Mucosa of rectum (tissue), 2 donors: ENCODE results near the gene P2RY8.
"Not testable (repeated sequence)": the region's sequence is repeated elsewhere in the genome, so short reads cannot be mapped to it uniquely, and the experiment has no call there.

Source experiments
- H3K27ac ChIP-seq, 2 donors: one replicate each; pipeline ENCODE4 v1.7.0; 2013; ENCODE audit warnings: inconsistent platforms in 2 of 2, low read depth in 2 of 2, low read length in 2 of 2
- H3K27me3 ChIP-seq, 2 donors: one replicate each; pipeline ENCODE4 v1.7.0; 2013; ENCODE audit warnings: low read length in 2 of 2; ENCODE audit not compliant: control insufficient read depth in 2 of 2, insufficient read depth in 2 of 2
- H3K36me3 ChIP-seq, 2 donors: one replicate each; pipeline ENCODE4 v1.7.0; 2013; ENCODE audit warnings: low read length in 2 of 2; ENCODE audit not compliant: control insufficient read depth in 2 of 2, insufficient read depth in 2 of 2
- H3K4me1 ChIP-seq, 2 donors: one replicate each; pipeline ENCODE4 v1.7.0; 2013; ENCODE audit warnings: low read length in 2 of 2, mild to moderate bottlenecking in 1 of 2; ENCODE audit not compliant: control insufficient read depth in 2 of 2, insufficient read depth in 2 of 2
- H3K4me3 ChIP-seq, 2 donors: one replicate each; pipeline ENCODE4 v1.7.0; 2013; ENCODE audit warnings: low read length in 2 of 2
- H3K9ac ChIP-seq, 2 donors: one replicate each; pipeline ENCODE4 v1.7.0; 2013; ENCODE audit warnings: low read length in 2 of 2, low read depth in 1 of 2, mild to moderate bottlenecking in 1 of 2
- H3K9me3 ChIP-seq, 2 donors: one replicate each; pipeline ENCODE4 v1.7.0; 2013; ENCODE audit warnings: low read length in 2 of 2; ENCODE audit not compliant: control insufficient read depth in 2 of 2
- donor health status: healthy.
- donor health status: Normal muscosa, but diverticular disease.

Gene P2RY8

DNA sequence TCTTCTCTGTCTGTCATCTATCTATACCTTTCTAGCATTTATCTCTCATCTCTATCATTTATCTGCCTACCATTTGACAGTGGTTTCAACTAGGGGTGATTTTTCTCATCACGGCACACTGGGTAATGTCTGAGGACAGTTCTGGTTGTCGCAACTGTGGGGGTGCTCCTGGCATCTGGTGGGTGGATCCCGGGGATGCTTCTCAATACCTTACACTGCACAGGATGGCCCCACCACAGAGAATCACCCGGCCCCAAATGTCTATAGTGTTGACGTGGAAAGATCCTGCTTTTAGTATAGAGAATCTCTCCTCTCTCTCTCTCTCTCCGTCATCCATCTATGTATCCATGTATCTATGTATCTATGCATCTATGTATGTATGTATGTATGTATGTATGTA, 7.2 kb downstream of the P2RY8 start:
- Histone ChIP-seq H3K27ac (no peak overlapping the region), H3K36me3 (no peaks in the 10 kb centered on the region), H3K9ac (no peak overlapping the region), H3K4me3 (no peak overlapping the region), H3K4me1 (no peaks in the 10 kb centered on the region), H3K9me3 (no peaks in the 10 kb centered on the region), H3K27me3 (no peaks in the 10 kb centered on the region)

DNA sequence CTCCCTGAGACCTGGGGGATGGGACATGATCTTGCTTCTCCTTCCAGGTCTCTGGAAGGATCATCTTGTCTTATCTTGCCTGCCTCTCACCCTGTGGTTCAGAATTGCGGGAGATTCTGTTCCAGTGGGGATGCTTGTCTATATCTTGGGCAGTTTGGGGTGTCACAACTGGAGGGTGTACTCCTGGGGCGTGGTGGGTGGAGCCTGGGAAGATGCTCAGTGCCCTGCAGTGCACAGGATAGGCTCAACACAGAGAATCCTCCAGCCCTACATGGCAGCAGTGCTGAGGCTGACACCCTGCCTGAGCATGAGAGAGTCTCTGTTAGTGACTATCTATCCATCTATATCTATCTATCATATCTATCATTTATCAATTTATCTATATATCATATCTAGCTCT, 7.7 kb downstream of the P2RY8 start:
- Histone ChIP-seq H3K27me3 (no peaks in the 10 kb centered on the region), H3K9me3 (no peaks in the 10 kb centered on the region), H3K4me1 (no peaks in the 10 kb centered on the region), H3K27ac (no peak overlapping the region), H3K36me3 (no peaks in the 10 kb centered on the region), H3K9ac (no peak overlapping the region), H3K4me3 (no peak overlapping the region)

DNA sequence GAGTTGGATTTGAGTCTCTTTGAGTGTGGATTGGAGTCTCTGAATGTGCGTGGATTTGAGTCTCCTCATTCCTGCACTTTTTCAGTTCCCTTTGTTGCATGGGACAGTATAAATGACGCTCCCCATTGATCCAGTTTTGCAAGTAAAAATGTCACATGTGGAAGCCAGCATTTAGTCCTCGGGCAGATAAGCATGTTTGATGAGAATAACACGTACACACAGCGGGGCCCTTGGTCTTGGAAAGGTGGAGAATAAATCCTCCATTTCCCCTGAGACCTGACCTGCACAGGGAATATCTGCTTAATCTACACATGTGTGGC, 8.1 kb downstream of the P2RY8 start:
- Histone ChIP-seq H3K4me1 (no peaks in the 10 kb centered on the region), H3K27ac (no peak overlapping the region), H3K27me3 (no peaks in the 10 kb centered on the region), H3K36me3 (no peaks in the 10 kb centered on the region), H3K9me3 (no peaks in the 10 kb centered on the region), H3K9ac (no peak overlapping the region), H3K4me3 (no peak overlapping the region)

DNA sequence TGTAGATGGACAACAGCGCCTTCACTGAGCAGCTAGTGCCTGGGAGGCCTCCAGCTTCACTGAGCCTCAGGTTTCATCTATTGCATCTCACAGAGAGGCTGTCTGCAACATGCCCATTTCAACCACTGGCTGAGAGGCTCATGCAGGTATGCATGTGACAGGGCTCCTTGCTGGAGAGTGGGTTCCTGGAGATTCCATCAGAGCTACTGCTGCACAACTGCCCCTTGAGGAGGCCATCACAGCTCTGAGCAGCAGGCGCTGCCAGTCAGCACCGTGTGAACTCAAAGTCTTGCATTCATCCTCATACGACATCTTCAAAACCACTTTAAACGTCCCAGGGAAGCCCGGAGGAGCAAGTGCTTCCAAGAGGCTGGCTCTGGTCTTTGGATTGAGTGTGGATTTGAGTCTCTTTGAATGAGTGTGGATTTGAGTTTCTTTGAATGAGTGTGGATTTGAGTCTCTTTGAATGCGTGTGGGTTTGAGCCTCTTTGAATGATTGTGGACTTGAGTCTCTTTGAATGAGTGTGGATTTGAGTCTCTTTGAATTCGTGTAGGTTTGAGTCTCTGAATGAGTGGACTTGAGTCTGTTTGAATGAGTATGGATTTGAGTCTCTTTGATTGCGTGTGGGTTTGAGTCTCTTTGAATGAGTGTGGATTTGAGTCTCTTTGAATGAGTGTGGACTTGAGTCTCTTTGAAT, 8.7 kb downstream of the P2RY8 start:
- Histone ChIP-seq H3K4me1 (no peaks in the 10 kb centered on the region), H3K27me3 (no peaks in the 10 kb centered on the region), H3K9ac (no peak overlapping the region), H3K27ac (no peak overlapping the region), H3K9me3 (no peaks in the 10 kb centered on the region), H3K36me3 (no peaks in the 10 kb centered on the region), H3K4me3 (no peak overlapping the region)

DNA sequence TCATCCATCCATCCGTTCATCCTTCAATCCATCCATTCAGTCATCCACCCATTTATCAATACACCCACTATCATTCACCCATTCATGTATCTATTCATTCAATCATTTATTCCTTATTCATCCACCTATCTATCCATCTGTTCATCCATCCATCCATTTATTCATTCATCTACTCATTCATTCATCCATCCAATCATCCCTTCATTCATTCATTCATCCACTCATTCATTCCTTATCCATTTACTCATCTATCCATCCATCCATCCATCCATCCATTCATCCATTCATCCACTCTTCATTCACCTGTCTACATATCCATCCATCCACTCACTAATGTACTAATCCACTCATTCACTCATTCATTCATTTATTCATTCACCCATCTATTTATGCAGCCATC, 9.5 kb downstream of the P2RY8 start:
- H3K27ac ChIP-seq, result no peak overlapping the region
- H3K36me3 ChIP-seq, result no peaks in the 10 kb centered on the region
- no peak overlapping the region for H3K9ac ChIP-seq
- no peak overlapping the region for H3K4me3 ChIP-seq
- no peaks in the 10 kb centered on the region for H3K27me3 ChIP-seq
- no peaks in the 10 kb centered on the region for H3K4me1 ChIP-seq
- H3K9me3 ChIP-seq, result no peaks in the 10 kb centered on the region

DNA sequence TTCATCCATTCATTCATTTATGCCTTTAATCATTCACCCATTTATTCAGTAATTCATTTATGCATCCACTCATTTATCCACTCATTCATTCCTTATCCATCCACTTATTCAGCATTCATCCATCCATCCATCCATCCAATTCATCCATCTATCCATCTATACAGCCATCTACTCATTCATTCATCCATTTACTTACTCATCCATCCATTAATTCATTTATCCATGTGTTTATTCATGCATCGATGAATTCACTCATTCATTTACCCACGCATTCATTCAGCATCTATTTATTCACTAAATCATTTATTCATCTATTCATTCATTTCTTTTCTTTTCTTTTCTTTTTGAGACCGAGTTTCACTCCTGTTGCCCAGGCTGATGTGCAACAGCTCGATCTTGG, 10.4 kb downstream of the P2RY8 start:
- Histone ChIP-seq H3K4me1 (no peaks in the 10 kb centered on the region), H3K36me3 (no peaks in the 10 kb centered on the region), H3K9me3 (no peaks in the 10 kb centered on the region), H3K27ac (no peak overlapping the region), H3K4me3 (no peak overlapping the region), H3K27me3 (no peaks in the 10 kb centered on the region), H3K9ac (no peak overlapping the region)

DNA sequence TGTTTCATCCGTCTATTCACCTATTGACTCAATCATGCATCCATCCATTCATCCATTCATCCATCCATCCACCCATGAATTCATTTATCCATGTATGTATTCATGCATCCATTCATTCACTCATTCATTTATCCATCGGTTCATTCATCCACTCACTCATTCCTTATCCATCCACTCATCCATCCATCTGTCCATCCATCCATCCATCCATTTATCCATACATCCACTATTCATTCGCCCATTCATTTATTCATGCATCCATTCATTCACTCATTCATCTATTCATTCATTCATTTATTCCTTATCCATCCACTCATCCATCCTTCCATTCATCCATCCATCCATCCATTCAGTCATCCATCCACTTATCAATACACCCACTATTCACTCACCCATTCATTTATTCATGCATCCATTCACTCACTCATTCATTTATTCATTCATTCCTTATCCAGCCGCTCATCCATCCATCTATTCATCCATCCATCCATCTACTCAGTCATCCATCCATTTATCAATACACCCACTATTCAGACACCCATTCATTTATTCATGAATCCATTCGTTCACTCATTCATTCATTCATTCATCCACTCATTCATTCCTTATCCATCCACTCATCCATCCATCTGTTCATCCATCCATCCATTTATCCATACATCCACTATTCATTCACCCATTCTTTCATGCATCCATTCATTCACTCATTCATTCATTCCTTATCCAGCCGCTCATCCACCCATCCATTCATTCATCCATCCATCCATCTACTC, 11.2 kb downstream of the P2RY8 start:
- Histone ChIP-seq H3K9ac (no peak overlapping the region), H3K4me1 (peaks cover 0 to 2% of the 10 kb centered on the region in 2 donors), H3K4me3 (no peak overlapping the region)

DNA sequence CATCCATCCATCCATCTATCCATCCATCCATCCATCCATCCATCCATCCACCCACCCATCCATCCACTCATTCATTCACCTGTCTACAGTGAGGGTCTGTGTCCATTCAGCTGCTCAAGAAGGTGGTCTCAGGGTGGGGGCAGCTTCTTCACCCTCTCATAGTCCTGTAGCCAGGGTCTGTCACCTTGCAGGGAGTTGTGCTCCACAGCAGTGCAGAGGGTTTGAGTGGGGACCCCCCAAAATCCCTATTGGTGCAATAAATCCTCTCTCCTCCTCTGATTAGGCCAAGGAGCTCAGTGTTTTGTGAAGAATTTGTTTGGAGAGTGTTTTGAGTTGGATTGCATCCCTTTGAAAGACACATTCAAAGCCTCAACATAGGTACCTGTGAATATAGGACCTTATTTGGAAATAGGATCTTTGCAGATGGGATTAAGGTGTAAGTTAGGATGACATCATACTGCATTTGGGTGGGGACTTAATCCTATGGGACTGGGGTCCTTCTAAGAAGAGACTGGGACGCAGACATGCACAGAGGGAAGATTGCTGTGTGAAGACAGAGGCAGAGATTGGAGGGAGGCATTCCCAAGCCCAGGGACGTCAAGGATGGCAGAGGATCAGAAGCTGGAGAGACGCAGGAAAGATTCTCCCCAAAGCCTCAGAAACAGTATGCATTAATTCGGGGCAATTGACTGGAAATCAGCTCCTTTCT, 12.0 kb downstream of the P2RY8 start:
- no peaks in the 10 kb centered on the region for H3K9me3 ChIP-seq
- H3K27me3 ChIP-seq, result no peaks in the 10 kb centered on the region
- peaks cover 0 to 2% of the 10 kb centered on the region in 2 donors for H3K4me1 ChIP-seq
- no peaks in the 10 kb centered on the region for H3K36me3 ChIP-seq
- no peak overlapping the region for H3K27ac ChIP-seq
- no peak overlapping the region for H3K9ac ChIP-seq
- H3K4me3 ChIP-seq, result no peak overlapping the region

More for the DNA sequence above, 11.2 kb downstream of the P2RY8 start:
- no peaks in the 10 kb centered on the region for H3K9me3 ChIP-seq
- no peak overlapping the region for H3K27ac ChIP-seq
- H3K36me3 ChIP-seq, result no peaks in the 10 kb centered on the region
- H3K27me3 ChIP-seq, result no peaks in the 10 kb centered on the region

DNA sequence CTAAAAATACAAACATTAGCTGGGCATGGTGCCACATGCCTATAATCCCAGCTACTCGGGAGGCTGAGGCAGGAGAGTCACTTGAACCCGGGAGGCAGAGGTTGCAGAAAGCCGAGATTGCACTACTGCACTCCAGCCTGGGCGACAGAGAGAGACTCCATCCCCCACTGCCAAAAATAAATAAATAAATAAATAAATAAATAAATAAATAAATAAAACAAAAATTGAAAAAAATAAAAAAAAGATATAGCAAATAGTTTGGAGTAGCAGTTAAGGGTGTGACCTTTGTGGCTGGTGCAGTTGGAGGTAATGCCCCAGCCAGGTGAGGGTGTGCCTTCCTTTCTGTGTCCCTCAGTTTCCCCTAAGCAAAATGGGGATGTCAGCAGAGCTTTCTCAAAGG, 14.1 kb downstream of the P2RY8 start:
- not testable (repeated sequence) for H3K9me3 ChIP-seq, H3K9ac ChIP-seq, H3K27me3 ChIP-seq, H3K27ac ChIP-seq, H3K36me3 ChIP-seq, H3K4me1 ChIP-seq, H3K4me3 ChIP-seq

DNA sequence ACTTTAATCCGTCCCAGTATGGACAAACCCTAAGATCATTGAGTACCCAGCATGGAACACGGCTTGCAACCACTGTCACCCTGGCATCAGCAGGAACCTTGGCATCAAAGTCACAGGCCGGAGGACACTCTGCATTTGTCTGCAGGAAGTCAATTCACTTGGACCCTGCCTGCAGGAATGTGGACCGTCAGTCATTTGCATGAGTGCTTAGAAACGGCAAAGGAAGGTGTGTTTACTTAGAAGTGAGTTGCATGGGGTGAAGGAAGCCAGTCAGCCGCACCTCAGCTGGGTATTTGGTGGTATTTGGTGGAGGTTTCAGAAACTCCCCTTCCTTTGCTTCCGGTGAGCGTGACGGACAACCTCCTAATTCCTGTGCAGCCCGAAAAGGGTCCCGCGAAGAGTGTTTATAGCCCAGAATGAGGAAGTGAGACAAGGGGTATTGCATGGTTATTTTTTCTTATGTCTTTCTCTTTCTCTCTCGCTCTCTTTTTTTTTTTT, 15.5 kb downstream of the P2RY8 start:
- H3K9me3 ChIP-seq, result no peaks in the 10 kb centered on the region
- peak overlapping the region in 1 of 2 donors; percentile 49 for H3K27ac ChIP-seq

More for the DNA sequence above, 15.5 kb downstream of the P2RY8 start:
- H3K36me3 ChIP-seq, result no peaks in the 10 kb centered on the region
- H3K4me1 ChIP-seq, result peaks cover 0 to 2% of the 10 kb centered on the region in 2 donors
- H3K27me3 ChIP-seq, result no peaks in the 10 kb centered on the region
- H3K9ac ChIP-seq, result peak overlapping the region in 1 of 2 donors; percentile 27
- no peak overlapping the region for H3K4me3 ChIP-seq
